COLO668 (cell line): Measurements from ENCODE around the gene UBE2E2.

ENCODE experiments used
- DNase-seq: peaks from one replicate; lab custom pipeline; 2025; ENCODE audit not compliant: unreplicated experiment; lab: John Stamatoyannopoulos, UW

UBE2E2 gene

DNA sequence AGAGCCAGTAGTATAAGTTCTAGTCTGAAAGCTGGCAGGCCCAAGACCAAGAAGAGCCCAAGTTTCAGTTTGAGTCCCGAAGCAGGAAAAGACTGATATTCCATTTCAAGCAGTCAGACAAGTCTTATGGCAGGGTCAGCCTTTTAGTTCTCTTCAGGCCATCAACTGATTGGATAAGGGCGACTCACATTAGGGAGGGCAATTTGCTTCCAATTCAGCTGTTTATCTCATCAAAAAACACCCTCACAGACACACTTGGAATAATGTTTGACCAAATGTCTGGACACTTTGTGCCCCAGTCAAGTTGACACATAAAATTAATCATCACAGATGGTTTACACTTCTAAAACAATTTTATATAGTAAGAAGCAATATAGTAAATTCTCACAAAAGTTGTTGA is 69.7 kb downstream of the UBE2E2 start:
- no peak for DNase-seq

DNA sequence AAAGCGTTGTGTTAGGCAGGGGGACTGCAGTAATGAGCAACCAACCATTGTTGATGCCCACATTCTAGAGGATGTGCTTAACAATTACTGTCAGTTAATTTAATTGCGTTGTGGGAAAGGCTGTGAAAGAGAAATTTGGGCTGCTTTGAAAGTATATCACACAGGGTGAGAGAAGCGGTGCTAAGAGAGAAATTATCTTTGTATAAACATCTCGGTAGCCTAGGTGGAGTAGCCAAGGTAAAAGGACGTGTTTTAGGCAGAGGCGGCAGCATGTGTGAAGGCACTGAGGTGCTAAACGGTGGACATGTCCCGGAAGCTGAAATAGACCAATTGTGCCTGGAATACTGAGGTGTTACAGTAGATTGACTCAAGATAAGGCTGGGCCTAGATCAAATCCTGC is 71.9 kb downstream of the UBE2E2 start:
- no peak for DNase-seq

GRCh38 chr3:23275814-23276213 is 72.7 kb downstream of the UBE2E2 start:
- no peak for DNase-seq

DNA sequence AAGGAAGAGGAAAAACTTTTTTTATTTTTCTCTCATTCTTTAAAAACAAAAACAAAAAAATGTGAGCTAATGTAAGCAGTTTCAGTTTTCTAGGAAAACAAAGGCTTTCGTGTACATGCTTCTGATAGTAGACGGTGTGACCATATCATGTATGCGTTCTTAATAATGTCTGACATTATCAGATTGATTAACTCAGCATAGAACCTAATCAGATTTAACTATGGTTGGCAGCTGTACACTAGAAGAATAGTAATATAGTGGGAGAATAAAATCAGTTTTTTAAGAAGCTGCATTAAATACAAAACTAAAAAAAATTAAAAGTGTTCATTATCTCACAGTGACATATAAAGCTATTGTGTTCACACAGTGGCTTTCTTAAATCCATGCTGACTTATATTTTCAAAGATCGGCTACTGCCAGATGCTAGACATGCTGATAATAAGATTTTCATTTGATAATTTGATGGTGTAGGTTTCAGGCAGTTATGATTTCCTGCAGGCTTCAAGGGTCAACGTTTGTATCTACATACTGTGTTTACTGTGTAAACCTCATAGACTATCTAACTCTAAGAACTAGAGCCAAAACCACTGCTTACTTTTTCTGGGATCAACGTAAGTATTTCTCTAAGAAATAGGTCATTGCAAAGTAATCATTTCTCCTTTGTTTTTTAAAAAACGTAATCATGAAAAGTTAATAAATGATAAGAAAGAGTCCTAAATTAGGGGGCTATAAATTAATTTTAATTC is 74.0 kb downstream of the UBE2E2 start:
- DNase-seq, result no peak

GRCh38 chr3:23277688-23278087 is 74.6 kb downstream of the UBE2E2 start:
- DNase-seq, result no peak

GRCh38 chr3:23283625-23284024 is 80.5 kb downstream of the UBE2E2 start:
- no peak for DNase-seq

GRCh38 chr3:23288286-23288685 is 85.2 kb downstream of the UBE2E2 start:
- DNase-seq, result no peak

- DNase-seq, result no peak
Observed at GRCh38 chr3:23288715-23289114, 85.6 kb downstream of the UBE2E2 start.

- no peak for DNase-seq
Observed at GRCh38 chr3:23292432-23292831, 89.3 kb downstream of the UBE2E2 start.

DNA sequence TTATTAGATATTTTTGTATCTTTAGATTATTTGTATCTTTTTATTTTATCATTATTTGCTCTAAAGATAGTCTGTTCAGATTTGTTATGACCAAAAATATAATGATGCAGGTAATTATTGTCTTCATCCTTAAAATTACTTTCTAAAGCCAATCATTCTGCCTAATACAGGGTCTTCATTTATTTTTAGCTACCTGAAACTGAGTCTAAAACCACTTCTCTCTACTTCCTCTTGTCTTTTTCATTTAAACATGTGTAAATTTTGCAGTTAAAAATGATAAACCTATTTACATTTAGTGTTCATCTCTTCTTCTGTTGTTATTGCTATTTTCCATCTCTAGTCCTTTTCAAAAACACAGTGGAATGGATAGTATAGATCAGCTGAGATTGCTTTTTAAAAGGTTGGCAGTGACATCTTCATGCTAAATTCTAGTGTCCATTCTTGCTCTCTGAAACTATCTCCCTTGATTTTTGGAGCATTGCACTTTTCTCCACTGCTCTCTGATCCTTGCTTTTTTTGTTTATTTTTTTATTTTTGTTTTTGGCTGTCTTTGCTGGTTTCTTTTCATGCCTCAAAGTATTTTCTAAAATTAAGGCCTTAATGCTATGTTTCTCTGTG is 91.8 kb downstream of the UBE2E2 start:
- no peak for DNase-seq

DNA sequence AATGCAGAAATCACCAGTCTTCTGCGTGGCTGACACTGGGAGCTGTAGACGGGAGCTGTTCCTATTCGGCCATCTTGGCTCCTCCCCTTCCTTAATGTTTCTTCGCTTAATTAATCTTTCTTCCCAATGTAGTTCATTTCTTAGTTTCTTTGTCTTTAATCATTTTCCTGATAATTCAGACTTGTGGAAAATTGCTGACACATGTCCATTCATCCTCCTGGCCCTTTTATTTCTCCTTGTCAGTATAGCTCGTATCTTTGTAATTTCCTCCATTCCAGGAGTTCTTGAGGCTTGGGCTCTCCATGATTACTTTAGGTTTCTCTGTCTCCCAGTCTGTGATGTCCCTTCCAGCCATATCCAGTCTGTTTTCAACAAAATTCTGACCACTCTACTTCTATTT is 98.7 kb downstream of the UBE2E2 start:
- DNase-seq, result no peak

DNA sequence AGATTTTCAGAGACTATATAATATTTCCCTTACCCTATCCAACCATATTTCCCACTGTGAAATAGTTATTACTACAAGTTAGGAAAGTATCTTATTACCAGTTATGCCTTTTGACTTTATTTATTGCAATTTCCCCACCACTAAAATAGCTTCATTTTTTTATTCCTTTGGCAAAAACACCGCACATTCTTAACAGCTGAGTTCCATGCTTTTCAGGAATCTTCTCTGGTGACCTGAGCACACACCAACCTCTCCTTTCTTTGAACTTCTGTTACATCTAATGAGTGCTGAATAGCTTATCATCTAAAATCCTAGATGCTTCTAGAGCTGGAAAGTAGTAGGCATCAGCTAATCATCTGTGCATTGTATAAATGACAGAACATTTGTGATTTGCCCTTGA is 99.1 kb downstream of the UBE2E2 start:
- no peak for DNase-seq

DNA sequence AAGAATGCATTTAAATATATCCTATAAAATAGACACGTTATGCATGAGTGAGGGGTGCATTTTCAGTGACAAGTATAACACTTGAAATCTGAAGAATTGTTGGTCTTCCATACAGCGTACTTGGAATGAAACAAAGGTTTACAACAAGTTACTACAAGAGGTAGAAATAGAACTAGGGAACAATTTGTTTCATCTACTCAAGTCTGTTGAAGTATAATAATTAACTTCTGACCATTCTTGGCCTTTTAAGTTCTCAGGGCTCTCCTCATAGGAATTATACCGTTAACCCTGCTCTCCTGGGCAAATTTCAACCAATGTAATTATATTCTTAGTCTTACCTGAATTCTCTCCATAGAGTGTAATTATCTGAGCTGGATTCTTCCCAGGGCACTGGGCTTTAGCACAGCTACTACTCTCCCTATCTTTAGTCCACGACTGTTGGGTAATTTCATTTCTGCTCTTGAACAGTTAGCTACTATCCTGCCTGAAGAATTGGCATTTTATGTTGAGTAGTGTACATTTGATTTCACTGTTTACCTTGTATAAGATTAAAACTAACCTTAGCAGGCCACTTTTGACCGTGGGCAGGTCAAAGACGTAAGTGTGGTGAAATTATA is 100.6 kb downstream of the UBE2E2 start:
- no peak for DNase-seq

- no peak for DNase-seq
Observed at GRCh38 chr3:23304424-23304823, 101.3 kb downstream of the UBE2E2 start.

- DNase-seq, result no peak
Observed at GRCh38 chr3:23308986-23309625, 106.0 kb downstream of the UBE2E2 start.

DNA sequence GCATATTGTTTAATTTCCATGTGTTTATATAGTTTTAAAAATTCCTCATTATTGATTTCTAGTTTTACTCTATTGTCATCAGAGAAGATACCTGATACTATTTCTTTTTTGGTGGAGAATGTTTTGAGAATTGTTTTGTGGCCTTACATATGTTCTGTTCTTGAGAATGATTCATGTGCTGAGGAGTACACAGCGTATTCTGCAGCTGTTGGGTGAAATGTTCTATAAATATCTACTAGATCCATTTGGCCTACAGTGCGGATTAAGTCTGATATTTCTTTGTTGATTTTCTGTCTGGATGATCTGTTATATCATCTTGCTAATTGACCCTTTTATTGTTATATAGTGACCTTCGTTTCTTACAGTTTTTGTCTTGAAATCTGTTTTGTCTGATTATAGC is 109.7 kb downstream of the UBE2E2 start:
- DNase-seq, result no peak

GRCh38 chr3:23314981-23315762 is 112.0 kb downstream of the UBE2E2 start:
- DNase-seq, result no peak

GRCh38 chr3:23316924-23317323 is 113.8 kb downstream of the UBE2E2 start:
- DNase-seq, result no peak

DNA sequence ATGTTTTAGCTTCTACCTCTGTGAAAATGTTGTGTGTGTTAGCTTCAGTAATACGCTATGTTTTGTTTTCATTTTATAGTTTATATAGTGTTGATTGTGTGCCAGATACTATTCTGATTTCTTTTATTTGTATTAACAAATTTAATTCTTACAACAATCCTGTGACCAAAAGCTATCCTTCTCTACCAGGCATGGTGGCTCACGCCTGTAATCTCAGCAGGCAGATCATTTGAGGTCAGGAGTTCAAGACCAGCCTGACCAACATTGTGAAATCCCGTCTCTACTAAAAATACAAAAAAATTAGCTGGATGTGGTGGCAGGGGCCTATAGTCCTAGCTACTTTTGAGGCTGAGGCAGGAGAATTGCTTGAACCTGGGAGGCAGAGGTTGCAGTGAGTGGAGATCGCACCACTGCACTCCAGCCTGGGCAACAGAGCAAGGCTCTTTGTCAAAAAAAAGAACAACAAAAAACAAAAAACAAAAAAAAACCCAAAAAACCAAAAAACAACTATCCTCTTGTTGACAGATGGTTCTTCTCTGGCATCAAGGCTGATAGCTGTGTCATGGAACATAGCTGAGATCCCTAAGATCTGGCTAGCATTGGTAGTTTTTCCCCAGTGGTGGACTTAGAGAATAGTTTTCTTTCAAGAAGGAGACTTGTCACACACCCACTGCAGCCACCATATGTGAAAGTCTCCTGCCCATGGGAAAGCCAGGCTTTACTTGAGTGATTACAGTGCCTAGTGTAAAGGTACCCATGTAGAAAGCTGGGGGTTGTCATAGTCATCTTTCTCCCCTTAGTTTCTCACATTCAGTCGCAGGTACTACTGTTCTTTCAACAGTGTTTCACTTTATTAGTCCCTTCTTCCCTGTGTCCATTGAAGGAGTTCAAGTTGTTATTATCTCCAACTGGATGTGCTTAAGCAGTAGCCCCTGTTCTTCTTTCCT is 116.5 kb downstream of the UBE2E2 start:
- no peak for DNase-seq
